Bronchial epithelial cell (primary cell): ENCODE measurements around the gene ARID5A. TPM values are rescaled to one million over a fixed set of nuclear protein-coding genes. Genes with fewer than 3 reads are reported as not detected.

Source experiments
- DNase-seq: peaks from one replicate; pipeline ENCODE4 v3.0.0-alpha.2; 2010; ENCODE audit warnings: low read depth
- FAIRE-seq: peaks from 2 replicates; lab custom pipeline; 2011; peaks lifted over from hg19 to GRCh38; lab: Jason Lieb, UNC
- H3K27me3 ChIP-seq: 2 replicates; pipeline ENCODE4 v1.5.1; 2011; ENCODE audit warnings: low read length; ENCODE audit not compliant: control insufficient read depth, insufficient read depth
- H3K36me3 ChIP-seq: 2 replicates; pipeline ENCODE4 v1.5.1; 2011; ENCODE audit warnings: low read length; ENCODE audit not compliant: control insufficient read depth, insufficient read depth
- H3K4me3 ChIP-seq: 2 replicates; pipeline ENCODE4 v1.5.1; 2011; ENCODE audit warnings: mild to moderate bottlenecking, low read depth, low read length, control low read depth
- CTCF ChIP-seq: IDR thresholded peaks from 2 replicates; pipeline ENCODE4 v1.5.1; 2011; ENCODE audit warnings: mild to moderate bottlenecking, moderate library complexity, low read length, control low read depth, inconsistent platforms; ENCODE audit not compliant: insufficient read depth, severe bottlenecking
- total RNA-seq: library from RNA; depleted of rRNA; stranded (reverse); fragments of >200 nt; gene quantifications from 2 replicates; pipeline ENCODE4 v1.2.1, GENCODE V29; 2014

The ARID5A gene
- total RNA-seq, 1 donor from 2014 or later, result 2.9 TPM

DNA sequence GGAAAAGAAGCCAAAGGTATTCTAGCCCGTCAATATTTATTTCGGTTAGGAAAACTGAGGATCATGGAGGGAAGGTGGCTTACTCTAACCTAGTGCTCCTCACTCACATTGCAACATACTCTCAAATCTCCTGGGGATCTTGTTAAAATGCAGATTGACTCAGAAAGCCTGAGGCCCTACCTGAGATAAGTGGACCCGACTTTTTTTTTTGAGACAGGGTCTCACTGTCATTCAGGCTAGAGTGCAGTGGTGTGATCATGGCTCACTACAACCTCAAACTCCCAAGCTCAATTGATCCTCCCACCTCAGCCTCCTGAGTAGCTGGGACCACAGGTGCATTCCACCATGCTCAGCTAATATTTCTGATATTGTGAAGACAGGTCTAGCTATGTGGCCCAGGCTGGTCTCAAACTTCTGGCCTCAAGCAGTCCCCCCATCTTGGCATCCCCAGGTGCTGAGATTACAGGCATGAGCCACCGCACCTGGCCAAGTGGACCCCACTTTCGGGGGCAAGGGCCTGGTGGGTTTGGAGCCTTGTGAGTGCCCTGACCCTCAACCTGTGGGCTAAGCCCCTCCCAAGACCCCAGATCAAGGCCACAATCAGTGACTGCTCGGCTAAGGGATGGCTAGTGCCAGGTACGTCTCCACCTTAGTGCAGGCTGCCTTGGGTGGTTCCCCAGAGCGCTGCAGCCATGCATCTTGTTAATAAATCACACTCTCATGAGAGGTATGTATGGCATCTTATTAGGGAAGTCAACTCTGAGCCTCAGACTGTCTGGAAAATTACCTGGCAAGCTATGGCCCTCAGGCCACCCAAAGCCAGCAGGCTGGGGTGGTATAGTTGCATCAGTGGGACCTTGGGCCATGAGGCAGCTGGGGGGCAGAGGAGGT is 30.3 kb upstream of the ARID5A start:
- Histone ChIP-seq H3K36me3 (no peaks in the 10 kb centered on the region), H3K27me3 (peaks cover 4% of the 10 kb centered on the region), H3K4me3 (no peak overlapping the region)
- FAIRE-seq (no peak), DNase-seq (no peak)
- no peak for TF ChIP-seq CTCF

DNA sequence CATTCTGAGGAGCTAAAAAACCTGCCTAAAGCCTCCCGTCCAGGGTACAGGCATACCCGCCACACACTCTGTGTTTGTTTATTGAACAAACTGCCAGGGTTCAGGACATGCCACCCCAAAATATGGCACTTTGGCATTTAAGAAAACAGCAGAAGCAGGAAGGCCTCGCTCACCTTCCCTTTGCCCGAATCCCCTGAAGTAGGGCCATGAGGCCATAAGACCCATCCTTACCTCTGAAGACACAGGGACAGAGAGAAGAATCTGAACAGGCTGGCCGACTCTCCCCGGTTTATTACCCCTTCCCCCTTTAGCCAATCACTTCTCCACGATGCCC is 29.7 kb upstream of the ARID5A start:
- H3K4me3 ChIP-seq, result no peak overlapping the region
- no peak for FAIRE-seq
- no peak for TF ChIP-seq CTCF
- DNase-seq, result no peak
- peaks cover 3% of the 10 kb centered on the region for H3K27me3 ChIP-seq
- no peaks in the 10 kb centered on the region for H3K36me3 ChIP-seq

- no peak for FAIRE-seq
Observed at GRCh38 chr2:96507957-96508520, 28.5 kb upstream of the ARID5A start.

GRCh38 chr2:96508521-96509113 is 27.9 kb upstream of the ARID5A start:
- no peak overlapping the region for H3K4me3 ChIP-seq
- DNase-seq (no peak), FAIRE-seq (no peak)

More at GRCh38 chr2:96507957-96508520, 28.5 kb upstream of the ARID5A start:
- Histone ChIP-seq H3K36me3 (no peaks in the 10 kb centered on the region), H3K27me3 (peaks cover 2% of the 10 kb centered on the region), H3K4me3 (no peak overlapping the region)
- DNase-seq, result peak; percentile 17
- TF ChIP-seq CTCF, result peak; percentile 86

More at GRCh38 chr2:96508521-96509113, 27.9 kb upstream of the ARID5A start:
- Histone ChIP-seq H3K27me3 (peaks cover 4% of the 10 kb centered on the region), H3K36me3 (no peaks in the 10 kb centered on the region)
- TF ChIP-seq CTCF, result no peak
